ENCODE results near the gene SLC34A1.
A peak's percentile ranks its signal among the peaks of the same experiment; 100 is the strongest.
"Not testable (repeated sequence)": the region's sequence is repeated elsewhere in the genome, so short reads cannot be mapped to it uniquely, and the experiment has no call there.

SLC34A1 gene

GRCh38 chr5:177384134-177384533 lies at the start of gene SLC34A1:
TSS of gene SLC34A1 (plus strand) at chr5:177384434. CDS start at chr5:177385742, 1,308 bp downstream.
- DNase-seq (ENCODE audit: low read depth in 2 of 2), result no peak

- no peak for DNase-seq (ENCODE audit: low read depth in 2 of 2)
Measured at GRCh38 chr5:177334781-177335700, 49.2 kb upstream of the SLC34A1 start.

GRCh38 chr5:177335701-177336065 lies 48.6 kb upstream of the SLC34A1 start:
- no peak for DNase-seq (ENCODE audit: low read depth in 2 of 2)

GRCh38 chr5:177336112-177336511 lies 48.1 kb upstream of the SLC34A1 start:
- DNase-seq (ENCODE audit: low read depth in 2 of 2), result no peak

- DNase-seq (ENCODE audit: low read depth in 2 of 2), result no peak
Measured at GRCh38 chr5:177336603-177337494, 47.4 kb upstream of the SLC34A1 start.

- DNase-seq (ENCODE audit: low read depth in 2 of 2), result no peak
Measured at GRCh38 chr5:177338251-177339106, 45.8 kb upstream of the SLC34A1 start.

- DNase-seq (ENCODE audit: low read depth in 2 of 2), result no peak
Measured at GRCh38 chr5:177339107-177339638, 45.1 kb upstream of the SLC34A1 start.

GRCh38 chr5:177343000-177343399 lies 41.2 kb upstream of the SLC34A1 start:
- not testable (repeated sequence) for DNase-seq (ENCODE audit: low read depth in 2 of 2)

GRCh38 chr5:177343777-177344176 lies 40.5 kb upstream of the SLC34A1 start:
- DNase-seq (ENCODE audit: low read depth in 2 of 2), result no peak

GRCh38 chr5:177344891-177345290 lies 39.3 kb upstream of the SLC34A1 start:
- DNase-seq (ENCODE audit: low read depth in 2 of 2), result no peak

GRCh38 chr5:177346820-177347219 lies 37.4 kb upstream of the SLC34A1 start:
- no peak for DNase-seq (ENCODE audit: low read depth in 2 of 2)

GRCh38 chr5:177347699-177348098 lies 36.5 kb upstream of the SLC34A1 start:
- no peak for DNase-seq (ENCODE audit: low read depth in 2 of 2)

GRCh38 chr5:177349362-177349647 lies 34.9 kb upstream of the SLC34A1 start:
- DNase-seq (ENCODE audit: low read depth in 2 of 2), result no peak

- no peak for DNase-seq (ENCODE audit: low read depth in 2 of 2)
Measured at GRCh38 chr5:177349762-177350161, 34.5 kb upstream of the SLC34A1 start.

GRCh38 chr5:177350776-177351391 lies 33.4 kb upstream of the SLC34A1 start:
- DNase-seq (ENCODE audit: low read depth in 2 of 2), result no peak

GRCh38 chr5:177351392-177352329 lies 32.6 kb upstream of the SLC34A1 start, which contains the start of gene LMAN2:
TSS of gene LMAN2 (minus strand) at chr5:177351668. CDS start at chr5:177351647, 21 bp downstream.
- peak; percentile 75 to 80 for DNase-seq (ENCODE audit: low read depth in 2 of 2)

GRCh38 chr5:177353093-177353492 lies 31.1 kb upstream of the SLC34A1 start:
- DNase-seq (ENCODE audit: low read depth in 2 of 2), result no peak

- no peak for DNase-seq (ENCODE audit: low read depth in 2 of 2)
Measured at GRCh38 chr5:177354256-177354655, 30.0 kb upstream of the SLC34A1 start.

- DNase-seq (ENCODE audit: low read depth in 2 of 2), result no peak
Measured at GRCh38 chr5:177354711-177355110, 29.5 kb upstream of the SLC34A1 start.

Data from stimulated activated CD8-positive, alpha-beta memory T cell treated with anti-CD3 and anti-CD28 coated beads, Interleukin-2, amount 100 ng/mL, for 1 hour (primary cell).